B cell (primary cell): ENCODE results near the gene CPNE4. TPM values are rescaled to one million over a fixed set of nuclear protein-coding genes. Genes with fewer than 3 reads are reported as not detected.

Source experiments
- ATAC-seq: fragments of 200-7000 bp; cut with Tn5 transposase; one replicate; pipeline ENCODE4 v1.10.0; 2021; ENCODE audit warnings: low read depth, mild to moderate bottlenecking, moderate number of reproducible peaks, moderate library complexity
- CTCF ChIA-PET: fragments of 350-600 bp; sonication (Branson Sonifier 250); formaldehyde crosslinking; loops from one replicate; lab custom pipeline; 2021; ENCODE audit warnings: antibody characterized with exemption, inconsistent platforms; lab: Charles Lee
- POLR2A ChIA-PET: fragments of 350-600 bp; sonication (Branson Sonifier 250); formaldehyde crosslinking; loops from one replicate; lab custom pipeline; 2021; ENCODE audit warnings: antibody characterized with exemption; lab: Charles Lee
- DNase-seq: peaks from one replicate; pipeline ENCODE4 v3.0.0; 2013
- H2AFZ ChIP-seq: 2 replicates; pipeline ENCODE4 v1.6.1; 2012; ENCODE audit warnings: mild to moderate bottlenecking, low read depth, low read length; ENCODE audit not compliant: insufficient read depth, poor library complexity, severe bottlenecking
- H3K27ac ChIP-seq, 2 donors: 1 replicate in 1 of 2; 2 replicates in 1 of 2; pipeline ENCODE4 v1.5.1; 2012 to 2013; ENCODE audit warnings: low read length in 2 of 2, mild to moderate bottlenecking in 2 of 2, moderate library complexity in 1 of 2
- H3K27me3 ChIP-seq, 4 experiments: fragments of 200-600 bp in 1 of 4; sonication (generic) in 1 of 4; replicated peaks in 1 of 4; 1 replicate in 2 of 4; 2 replicates in 2 of 4; pipeline versions ENCODE4 v1.6.1 to v1.7.0; 2013 to 2016; ENCODE audit warnings: low read length in 3 of 4, mild to moderate bottlenecking in 2 of 4, mixed read lengths in 1 of 4, moderate library complexity in 1 of 4; ENCODE audit not compliant: insufficient read depth in 4 of 4, control insufficient read depth in 3 of 4; ENCODE audit errors: control extremely low read depth in 1 of 4
- H3K36me3 ChIP-seq, 2 experiments: replicated peaks in 1 of 2; 1 replicate in 1 of 2; 2 replicates in 1 of 2; pipeline versions ENCODE4 v1.6.1 to v1.7.1; 2013; ENCODE audit warnings: low read length in 1 of 2; ENCODE audit not compliant: insufficient read depth in 2 of 2, control insufficient read depth in 1 of 2; ENCODE audit errors: control extremely low read depth in 1 of 2, extremely low read depth in 1 of 2
- H3K4me1 ChIP-seq, 2 donors: fragments of 200-600 bp in 1 of 2; sonication (generic) in 1 of 2; 1 replicate in 1 of 2; 2 replicates in 1 of 2; pipeline versions ENCODE4 v1.5.1 to v1.6.1; 2013 to 2017; ENCODE audit warnings: low read length in 2 of 2; ENCODE audit not compliant: control insufficient read depth in 2 of 2, insufficient read depth in 2 of 2
- H3K4me2 ChIP-seq: replicated peaks from 2 replicates; pipeline ENCODE3; 2012; ENCODE audit warnings: mild to moderate bottlenecking, low read depth, low read length; ENCODE audit not compliant: poor library complexity, severe bottlenecking
- H3K4me3 ChIP-seq, 5 experiments: fragments of 200-600 bp in 1 of 5; sonication (generic) in 1 of 5; 1 replicate in 3 of 5; 2 replicates in 2 of 5; pipeline versions ENCODE4 v1.5.1 to v1.7.0; 2011 to 2016; ENCODE audit warnings: low read length in 4 of 5, mild to moderate bottlenecking in 4 of 5, low read depth in 2 of 5, control low read depth in 1 of 5, moderate library complexity in 1 of 5; ENCODE audit not compliant: insufficient read depth in 1 of 5; ENCODE audit errors: control extremely low read depth in 1 of 5, extremely low read depth in 1 of 5
- H3K79me2 ChIP-seq: fragments of 200-600 bp; sonication (generic); one replicate; pipeline ENCODE4 v1.6.0; 2016; ENCODE audit warnings: low read length; ENCODE audit not compliant: control insufficient read depth, insufficient read depth
- H3K9ac ChIP-seq: fragments of 200-600 bp; sonication (generic); 2 replicates; pipeline ENCODE4 v1.6.1; 2017; ENCODE audit warnings: mild to moderate bottlenecking, low read length, moderate library complexity
- H3K9me3 ChIP-seq, 3 donors: one replicate each; pipeline versions ENCODE4 v1.6.1 to v1.7.1; 2013; ENCODE audit warnings: low read length in 2 of 3; ENCODE audit not compliant: control insufficient read depth in 2 of 3, insufficient read depth in 1 of 3; ENCODE audit errors: control extremely low read depth in 1 of 3
- H4K20me1 ChIP-seq: 2 replicates; pipeline ENCODE4 v1.6.0; 2012; ENCODE audit warnings: mild to moderate bottlenecking, low read length; ENCODE audit not compliant: insufficient read depth, control insufficient read depth, poor library complexity, severe bottlenecking
- H3K27ac Mint-ChIP-seq: one replicate; pipeline ENCODE4 v1.8.0; 2021; ENCODE audit warnings: mixed read lengths
- H3K27me3 Mint-ChIP-seq: one replicate; pipeline ENCODE4 v1.8.0; 2021; ENCODE audit warnings: mixed read lengths
- H3K4me1 Mint-ChIP-seq: one replicate; pipeline ENCODE4 v1.8.0; 2021; ENCODE audit warnings: mixed read lengths
- H3K4me3 Mint-ChIP-seq: one replicate; pipeline ENCODE4 v1.8.0; 2021; ENCODE audit warnings: mixed read lengths
- H3K9me3 Mint-ChIP-seq: one replicate; pipeline ENCODE4 v1.8.0; 2022; ENCODE audit warnings: mixed read lengths; ENCODE audit not compliant: insufficient read depth
- EZH2 ChIP-seq: IDR thresholded peaks from 2 replicates; pipeline ENCODE4 v1.6.1; 2012; ENCODE audit warnings: borderline replicate concordance, low read depth, mild to moderate bottlenecking, moderate library complexity, low read length; ENCODE audit not compliant: insufficient read depth, poor library complexity, severe bottlenecking
- intact Hi-C: fragments of 100-400 bp; cut with micrococcal nuclease; formaldehyde crosslinking; loops from one replicate; pipeline ENCODE4 v1.10.0; 2022
- polyA plus RNA-seq: library from polyadenylated mRNA; depleted of rRNA; stranded (reverse); fragments of >200 nt; gene quantifications from 2 replicates; pipeline ENCODE4 v1.2.3, GENCODE V29; 2012
- total RNA-seq, 2 donors: library from RNA; stranded (reverse); fragments of 120-200 nt in 1 of 2; gene quantifications; 1 replicate in 1 of 2; 2 replicates in 1 of 2; pipeline versions ENCODE4 v1.2.3 to v1.2.4, GENCODE V29; 2013 to 2022
- TF ChIP-seq, protein P1 (sequence below): fragments of 200-600 bp; IDR thresholded peaks from one replicate; pipeline ENCODE4 v1.8.0; 2022; ENCODE audit warnings: antibody characterized with exemption, mild to moderate bottlenecking

The CPNE4 gene
- total and polyA plus RNA-seq, 2 donors (not counting 1 experiment from before 2014, with no cell fraction given): not detected

- Histone ChIP-seq H3K9ac (no peak overlapping the region), H3K79me2 (no peaks in the 10 kb centered on the region), H2AFZ (no peak overlapping the region), H3K36me3 (no peaks in the 10 kb centered on the region), H3K4me3 (no peak overlapping the region), H3K9me3 (no peaks in the 10 kb centered on the region), H3K4me1 (no peaks in the 10 kb centered on the region), H3K27me3 (no peaks in the 10 kb centered on the region), H3K27ac (no peak overlapping the region), H4K20me1 (no peaks in the 10 kb centered on the region), H3K4me2 (no peak overlapping the region)
- no peak for TF ChIP-seq EZH2
- TF ChIP-seq, protein P1, sequence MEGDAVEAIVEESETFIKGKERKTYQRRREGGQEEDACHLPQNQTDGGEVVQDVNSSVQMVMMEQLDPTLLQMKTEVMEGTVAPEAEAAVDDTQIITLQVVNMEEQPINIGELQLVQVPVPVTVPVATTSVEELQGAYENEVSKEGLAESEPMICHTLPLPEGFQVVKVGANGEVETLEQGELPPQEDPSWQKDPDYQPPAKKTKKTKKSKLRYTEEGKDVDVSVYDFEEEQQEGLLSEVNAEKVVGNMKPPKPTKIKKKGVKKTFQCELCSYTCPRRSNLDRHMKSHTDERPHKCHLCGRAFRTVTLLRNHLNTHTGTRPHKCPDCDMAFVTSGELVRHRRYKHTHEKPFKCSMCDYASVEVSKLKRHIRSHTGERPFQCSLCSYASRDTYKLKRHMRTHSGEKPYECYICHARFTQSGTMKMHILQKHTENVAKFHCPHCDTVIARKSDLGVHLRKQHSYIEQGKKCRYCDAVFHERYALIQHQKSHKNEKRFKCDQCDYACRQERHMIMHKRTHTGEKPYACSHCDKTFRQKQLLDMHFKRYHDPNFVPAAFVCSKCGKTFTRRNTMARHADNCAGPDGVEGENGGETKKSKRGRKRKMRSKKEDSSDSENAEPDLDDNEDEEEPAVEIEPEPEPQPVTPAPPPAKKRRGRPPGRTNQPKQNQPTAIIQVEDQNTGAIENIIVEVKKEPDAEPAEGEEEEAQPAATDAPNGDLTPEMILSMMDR: no peak
- Mint-ChIP-seq H3K27me3 (no peaks in the 10 kb centered on the region), H3K9me3 (no peaks in the 10 kb centered on the region), H3K4me1 (no peaks in the 10 kb centered on the region), H3K4me3 (no peak overlapping the region), H3K27ac (no peak overlapping the region)
- no peak for DNase-seq
- CTCF ChIA-PET: no interaction called here
- POLR2A ChIA-PET: no interaction called here
- intact Hi-C loops: no loop called here
- no peak for ATAC-seq
Measured at GRCh38 chr3:131735544-131735943, 299.3 kb downstream of the CPNE4 start.

DNA sequence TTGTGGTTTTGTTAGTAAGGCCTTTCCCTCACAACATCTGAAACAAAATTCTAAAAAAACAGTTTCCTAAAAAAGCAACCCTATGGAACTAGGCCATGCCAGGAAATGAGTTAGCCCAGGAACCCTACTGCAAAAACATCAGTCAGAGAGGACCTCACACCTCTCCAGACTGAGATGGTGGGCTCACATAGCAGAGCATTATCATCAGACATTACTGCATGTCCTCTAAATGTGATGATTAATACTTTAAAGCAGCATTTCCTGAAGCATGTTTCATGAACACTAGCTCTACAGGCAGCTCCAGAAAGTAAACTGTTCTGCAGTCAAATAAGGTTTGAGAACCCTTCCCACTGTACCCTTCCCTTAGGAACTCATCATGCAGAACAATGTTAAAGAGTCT lies 299.7 kb downstream of the CPNE4 start:
- ChIA-PET POLR2A (no interaction called here), CTCF (no interaction called here)
- Histone ChIP-seq H4K20me1 (no peaks in the 10 kb centered on the region), H3K36me3 (no peaks in the 10 kb centered on the region), H3K9me3 (no peaks in the 10 kb centered on the region), H2AFZ (no peak overlapping the region), H3K4me2 (no peak overlapping the region), H3K4me3 (no peak overlapping the region), H3K79me2 (no peaks in the 10 kb centered on the region), H3K9ac (no peak overlapping the region), H3K27ac (no peak overlapping the region), H3K27me3 (no peaks in the 10 kb centered on the region), H3K4me1 (no peaks in the 10 kb centered on the region)
- Mint-ChIP-seq H3K9me3 (no peaks in the 10 kb centered on the region), H3K4me1 (no peaks in the 10 kb centered on the region), H3K4me3 (no peak overlapping the region), H3K27ac (no peak overlapping the region), H3K27me3 (no peaks in the 10 kb centered on the region)
- intact Hi-C loops: no loop called here
- no peak for TF ChIP-seq EZH2
- TF ChIP-seq, protein P1: no peak
- ATAC-seq (no peak), DNase-seq (no peak)
